Measurements from ENCODE around the gene CARD16.

- TF ChIP-seq PATZ1 (CRISPR knock-in tag; IDR thresholded peaks at IDR 0.05; ENCODE audit: borderline replicate concordance) (no peak), GLIS3 (CRISPR knock-in tag; IDR thresholded peaks at IDR 0.05) (no peak), SNAI2 (CRISPR knock-in tag; IDR thresholded peaks at IDR 0.05) (no peak), ISL1 (CRISPR knock-in tag; IDR thresholded peaks at IDR 0.05) (no peak), TCF4 (CRISPR knock-in tag; IDR thresholded peaks at IDR 0.05; ENCODE audit: borderline replicate concordance) (no peak), CSDC2 (CRISPR knock-in tag; IDR thresholded peaks at IDR 0.05) (no peak)
These were observed 53.1 kb downstream of the CARD16 start for GRCh38 chr11:104991994-104992393.

All from SK-N-SH treated with all-trans-retinoic acid at 6 μM for 48 hours (cell line).